Natural killer cell treated with Interleukin-12 subunit alpha and Interleukin-12 subunit beta and Interleukin-15 and Interleukin-18, amount 100 ng/mL, for 72 hours (primary cell): ENCODE measurements around the gene CEACAM19. TPM values are rescaled to one million over a fixed set of nuclear protein-coding genes. Genes with fewer than 3 reads are reported as not detected.

ENCODE experiments used
- ATAC-seq, 2 donors: fragments of 150-1000 bp; cut with Tn5 transposase in 1 of 2; sonication (Bioruptor Pico), chemical (Tn5 transposase) in 1 of 2; 2 replicates each; pipeline ENCODE4 v1.10.0; 2021
- DNase-seq: peaks from one replicate; pipeline ENCODE4 v3.0.0; 2022; ENCODE audit warnings: low spot score
- H3K27ac Mint-ChIP-seq, 2 donors: 1 replicate in 1 of 2; 2 replicates in 1 of 2; pipeline ENCODE4 v1.8.0; 2022; ENCODE audit warnings: mixed read lengths in 2 of 2, mild to moderate bottlenecking in 1 of 2, moderate library complexity in 1 of 2
- H3K27me3 Mint-ChIP-seq, 2 donors: 1 replicate in 1 of 2; 2 replicates in 1 of 2; pipeline ENCODE4 v1.8.0; 2022; ENCODE audit warnings: mixed read lengths in 2 of 2
- H3K36me3 Mint-ChIP-seq: one replicate; pipeline ENCODE4 v1.8.0; 2022; ENCODE audit warnings: mixed read lengths
- H3K4me1 Mint-ChIP-seq, 2 donors: 1 replicate in 1 of 2; 2 replicates in 1 of 2; pipeline ENCODE4 v1.8.0; 2022; ENCODE audit warnings: low read depth in 2 of 2, mixed read lengths in 2 of 2, mild to moderate bottlenecking in 1 of 2
- H3K4me3 Mint-ChIP-seq: one replicate; pipeline ENCODE4 v1.8.0; 2022; ENCODE audit warnings: mixed read lengths
- H3K9me3 Mint-ChIP-seq: 2 replicates; pipeline ENCODE4 v1.8.0; 2022; ENCODE audit warnings: mixed read lengths
- total RNA-seq, 2 donors: library from RNA; stranded (reverse); gene quantifications; one replicate each; pipeline ENCODE4 v1.2.3, GENCODE V29; 2022

CEACAM19 gene
- total RNA-seq, 2 donors from 2014 or later, result 1.6 to 1.9 TPM

DNA sequence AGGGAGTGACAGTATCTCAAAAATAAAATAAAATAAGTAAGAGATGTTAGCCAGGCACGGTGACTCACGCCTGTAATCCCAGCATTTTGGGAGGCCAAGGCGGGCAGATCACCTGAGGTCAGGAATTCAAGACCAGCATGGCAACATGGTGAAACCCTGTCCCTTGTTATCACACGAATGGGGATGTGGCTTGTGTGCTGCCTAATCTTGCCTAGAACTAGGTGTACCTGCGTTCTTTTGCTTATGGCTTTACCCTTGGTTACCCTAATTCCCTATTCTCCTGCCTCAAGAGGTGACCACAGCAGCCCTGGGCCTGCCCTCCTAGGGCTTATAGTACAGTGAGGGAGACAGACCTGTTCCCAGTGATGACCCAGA lies 33.9 kb upstream of the CEACAM19 start:
- Mint-ChIP-seq H3K9me3 (no peaks in the 10 kb centered on the region), H3K36me3 (no peaks in the 10 kb centered on the region), H3K27ac (no peak overlapping the region), H3K27me3 (peaks cover 7 to 14% of the 10 kb centered on the region in 2 donors), H3K4me1 (no peaks in the 10 kb centered on the region), H3K4me3 (no peak overlapping the region)
- DNase-seq, result no peak
- no peak for ATAC-seq

DNA sequence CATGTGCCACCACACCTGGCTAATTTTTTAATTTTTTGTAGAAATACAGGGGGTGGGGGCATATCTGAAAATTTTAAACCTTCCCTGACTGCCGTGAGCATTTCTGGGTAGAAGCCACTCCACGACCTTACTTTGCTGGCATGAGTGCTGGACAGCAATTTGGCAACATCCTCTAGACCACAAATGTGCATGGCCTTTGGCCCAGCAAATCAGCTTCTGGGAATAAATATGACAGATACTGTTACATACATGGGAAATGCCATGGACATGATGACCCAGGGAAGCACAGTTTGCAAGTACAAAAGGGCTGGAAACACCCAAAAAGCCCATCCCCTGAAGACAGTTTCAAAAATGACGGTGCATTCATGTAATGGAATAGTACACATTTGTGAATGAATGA lies 30.8 kb upstream of the CEACAM19 start:
- no peak overlapping the region for H3K27ac Mint-ChIP-seq
- H3K9me3 Mint-ChIP-seq, result no peaks in the 10 kb centered on the region
- peaks cover under 1 to 10% of the 10 kb centered on the region in 2 donors for H3K27me3 Mint-ChIP-seq
- H3K4me3 Mint-ChIP-seq, result no peak overlapping the region
- no peaks in the 10 kb centered on the region for H3K4me1 Mint-ChIP-seq
- no peaks in the 10 kb centered on the region for H3K36me3 Mint-ChIP-seq
- ATAC-seq (no peak), DNase-seq (no peak)

DNA sequence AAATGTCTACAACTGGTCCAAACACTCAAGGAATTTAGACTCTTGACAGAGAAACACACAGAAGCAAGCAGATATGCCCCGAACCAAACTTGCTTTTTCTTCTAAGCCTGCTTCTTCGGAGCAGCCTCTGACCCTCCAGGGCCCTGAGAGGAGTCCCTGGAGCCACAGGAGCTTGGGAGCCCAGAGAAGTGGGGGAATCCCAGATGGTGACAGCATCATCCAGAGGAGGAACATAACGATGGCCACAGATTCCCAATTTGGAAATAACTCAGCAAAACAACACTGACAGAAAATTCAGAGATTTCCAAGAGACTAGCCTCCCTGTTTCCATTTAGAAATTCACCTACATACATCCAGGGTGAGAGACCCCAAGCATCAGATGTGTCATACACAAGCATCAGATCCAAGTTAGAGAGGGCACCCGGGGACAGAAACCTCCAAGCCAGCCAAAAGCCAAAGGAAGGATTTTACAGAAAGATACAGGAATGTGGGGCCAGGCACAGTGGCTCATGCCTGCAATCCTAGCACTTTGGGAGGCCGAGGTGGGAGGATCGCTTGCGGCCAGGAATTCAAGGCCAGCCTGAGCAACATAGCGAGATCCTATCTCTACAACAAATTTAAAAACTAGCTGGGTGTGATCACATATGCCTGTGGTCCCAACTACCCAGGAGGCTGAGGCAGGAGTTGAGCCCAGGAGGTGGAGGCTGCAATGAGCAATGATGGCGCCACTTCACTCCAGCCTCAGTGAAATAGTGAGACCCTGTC lies 29.6 kb upstream of the CEACAM19 start:
- Mint-ChIP-seq H3K4me1 (peaks cover 0 to 4% of the 10 kb centered on the region in 2 donors), H3K27ac (no peak overlapping the region), H3K27me3 (peaks cover 0 to 5% of the 10 kb centered on the region in 2 donors), H3K4me3 (no peak overlapping the region), H3K9me3 (no peaks in the 10 kb centered on the region), H3K36me3 (no peaks in the 10 kb centered on the region)
- ATAC-seq, result no peak
- DNase-seq, result no peak

DNA sequence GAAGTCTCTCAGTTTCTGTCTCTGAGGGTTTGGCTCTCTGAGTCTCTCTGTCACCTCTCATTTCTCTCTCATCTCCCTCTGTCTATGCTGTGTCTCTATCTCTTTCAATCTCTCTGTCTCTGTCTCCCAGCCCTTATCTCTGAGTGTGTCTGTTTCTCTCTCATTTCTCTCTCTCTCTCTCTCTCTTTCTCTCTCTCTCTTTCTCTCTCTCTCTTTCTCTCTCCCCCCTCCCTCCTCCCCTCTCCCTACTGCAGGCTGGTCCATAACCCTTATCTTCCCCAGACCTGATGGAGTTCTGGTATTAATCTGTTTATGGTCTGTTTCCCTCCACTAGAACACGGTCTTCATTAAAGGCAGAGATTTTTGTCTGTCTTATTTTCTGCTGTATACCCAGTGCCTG lies 28.9 kb upstream of the CEACAM19 start:
- no peaks in the 10 kb centered on the region for H3K9me3 Mint-ChIP-seq
- no peak overlapping the region for H3K4me3 Mint-ChIP-seq

DNA sequence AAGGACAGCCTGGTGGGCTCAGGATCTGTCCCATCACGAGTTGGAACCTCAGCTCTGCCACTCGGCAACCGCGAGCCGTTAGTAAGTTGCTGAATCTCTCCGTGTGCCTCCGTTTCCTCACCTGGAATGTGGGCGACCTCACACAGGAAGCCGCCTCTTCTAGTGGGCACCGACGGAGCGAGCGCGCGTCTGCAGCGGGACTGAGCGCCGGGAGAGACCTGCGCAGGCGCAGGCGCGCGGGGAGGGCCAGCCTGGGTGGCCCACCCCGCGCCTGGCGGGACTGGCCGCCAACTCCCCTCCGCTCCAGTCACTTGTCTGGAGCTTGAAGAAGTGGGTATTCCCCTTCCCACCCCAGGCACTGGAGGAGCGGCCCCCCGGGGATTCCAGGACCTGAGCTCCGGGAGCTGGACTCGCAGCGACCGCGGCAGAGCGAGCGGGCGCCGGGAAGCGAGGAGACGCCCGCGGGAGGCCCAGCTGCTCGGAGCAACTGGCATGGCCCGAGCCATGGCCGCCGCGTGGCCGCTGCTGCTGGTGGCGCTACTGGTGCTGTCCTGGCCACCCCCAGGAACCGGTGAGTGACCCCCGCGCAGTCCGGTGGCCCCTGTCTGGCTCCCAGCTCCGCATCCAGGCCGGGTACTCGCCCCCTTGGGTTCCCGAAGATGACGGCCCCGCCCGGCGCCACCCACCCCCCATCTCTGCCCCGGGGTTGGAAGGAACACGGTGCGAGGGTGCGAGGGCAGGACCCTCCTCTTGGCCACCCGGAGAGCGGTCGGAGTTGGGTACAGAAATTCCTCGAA lies 27.5 kb upstream of the CEACAM19 start, which contains the start of gene PVR:
Gene PVR, plus strand, starts transcription at position 306 of the 797 bp plus-strand sequence. Its CDS starts 187 bp downstream, at position 493.
- peak within 1 kb of the TSS; percentile 69 for H3K4me3 Mint-ChIP-seq
- no peaks in the 10 kb centered on the region for H3K9me3 Mint-ChIP-seq
- H3K27me3 Mint-ChIP-seq, result peaks cover 0 to 5% of the 10 kb centered on the region in 2 donors
- peaks cover 0 to 4% of the 10 kb centered on the region in 2 donors for H3K4me1 Mint-ChIP-seq
- DNase-seq, result peak; percentile 78
- no peaks in the 10 kb centered on the region for H3K36me3 Mint-ChIP-seq
- ATAC-seq, result peak; percentile 87 to 92
- peak within 1 kb of the TSS in 1 of 2 donors; percentile 45 for H3K27ac Mint-ChIP-seq

More for the DNA sequence above, 28.9 kb upstream of the CEACAM19 start:
- H3K4me1 Mint-ChIP-seq, result peaks cover 0 to 4% of the 10 kb centered on the region in 2 donors
- no peaks in the 10 kb centered on the region for H3K36me3 Mint-ChIP-seq
- peaks cover 0 to 5% of the 10 kb centered on the region in 2 donors for H3K27me3 Mint-ChIP-seq
- DNase-seq (no peak), ATAC-seq (no peak)
- H3K27ac Mint-ChIP-seq, result no peak overlapping the region

DNA sequence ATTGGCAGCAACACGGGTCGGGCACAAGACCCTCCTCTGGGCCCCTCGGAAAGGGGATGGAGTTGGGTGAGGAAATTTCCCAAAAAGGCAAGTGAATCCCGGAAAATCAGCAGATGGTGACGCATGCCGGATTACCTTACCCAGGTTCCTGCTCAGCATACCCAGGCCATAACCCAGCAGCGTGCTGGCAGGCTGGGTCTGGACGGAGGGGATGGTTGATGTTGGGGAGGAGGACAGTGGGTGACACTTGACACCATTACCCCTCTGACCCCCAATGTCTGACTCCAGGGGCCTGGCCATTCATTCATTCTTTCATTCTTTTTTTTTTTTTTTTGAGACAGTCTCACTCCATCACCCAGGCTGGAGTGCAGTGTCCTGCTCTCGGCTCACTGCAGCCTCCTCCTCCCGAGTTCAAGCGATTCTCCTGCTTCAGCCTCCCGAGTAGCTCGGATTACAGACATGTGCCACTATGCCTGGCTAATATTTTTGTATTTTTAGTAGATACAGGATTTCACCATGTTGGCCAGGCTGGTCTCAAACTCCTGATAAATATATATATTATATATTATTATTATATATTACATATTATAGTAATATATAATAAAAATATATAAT lies 26.8 kb upstream of the CEACAM19 start:
- Mint-ChIP-seq H3K4me3 (peak overlapping the region; percentile 69), H3K27me3 (peaks cover 0 to 5% of the 10 kb centered on the region in 2 donors), H3K36me3 (no peaks in the 10 kb centered on the region), H3K9me3 (no peaks in the 10 kb centered on the region), H3K4me1 (peaks cover 0 to 4% of the 10 kb centered on the region in 2 donors), H3K27ac (no peak overlapping the region)
- DNase-seq (no peak), ATAC-seq (peak in 1 of 2 donors; percentile 37)

DNA sequence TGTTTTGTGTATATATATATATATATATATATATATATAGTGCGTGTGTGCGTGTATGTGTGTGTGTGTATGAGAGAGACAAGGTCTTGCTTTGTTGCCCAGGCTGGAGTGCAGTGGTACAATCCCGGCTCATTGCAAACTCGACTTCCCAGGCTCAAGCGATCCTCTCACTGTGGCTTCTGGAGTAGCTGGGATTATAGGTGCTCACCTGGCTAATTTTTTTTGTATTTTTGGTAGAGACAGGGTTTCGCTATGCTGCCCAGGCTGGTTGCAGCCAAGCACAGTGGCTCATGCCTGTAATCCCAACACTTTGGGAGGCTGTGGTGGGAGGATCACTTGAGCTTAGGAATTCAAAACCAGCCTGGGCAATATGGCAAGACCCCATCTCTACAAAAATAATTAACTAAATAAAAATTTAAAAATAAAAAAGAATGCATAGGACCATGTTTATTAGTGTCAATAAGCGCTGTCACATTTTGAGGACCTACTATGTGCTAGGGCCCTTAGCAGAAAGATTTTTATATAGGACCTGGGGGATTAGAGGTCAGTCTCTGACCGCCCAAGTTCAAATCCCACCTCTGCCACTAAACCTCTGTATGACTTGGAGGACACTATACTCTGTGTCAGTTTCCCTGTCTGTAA lies 25.8 kb upstream of the CEACAM19 start:
- Mint-ChIP-seq H3K4me3 (no peak overlapping the region), H3K27ac (no peak overlapping the region), H3K27me3 (peaks cover 0 to 5% of the 10 kb centered on the region in 2 donors), H3K4me1 (peaks cover 0 to 4% of the 10 kb centered on the region in 2 donors), H3K36me3 (no peaks in the 10 kb centered on the region), H3K9me3 (no peaks in the 10 kb centered on the region)
- DNase-seq, result no peak
- ATAC-seq, result no peak

DNA sequence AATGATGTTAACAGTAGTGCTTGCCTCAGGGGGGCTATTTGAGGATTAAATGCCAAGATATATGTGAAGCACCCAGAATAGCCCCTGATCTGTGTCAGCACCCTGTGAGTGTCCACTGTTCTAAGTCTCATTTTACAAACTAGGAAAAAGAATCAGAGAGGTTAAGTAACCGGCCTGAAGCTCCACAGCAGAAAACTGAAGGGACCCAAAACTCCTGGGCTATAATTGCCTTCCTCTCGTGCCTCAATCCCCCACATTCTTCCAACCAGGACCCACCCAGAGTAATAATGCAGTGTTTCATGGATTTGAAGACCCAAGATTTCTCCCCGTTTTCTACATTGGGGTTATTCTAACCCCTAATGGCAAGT lies 25.2 kb upstream of the CEACAM19 start:
- no peaks in the 10 kb centered on the region for H3K36me3 Mint-ChIP-seq
- no peaks in the 10 kb centered on the region for H3K9me3 Mint-ChIP-seq
- DNase-seq (no peak), ATAC-seq (no peak)
- no peak overlapping the region for H3K27ac Mint-ChIP-seq
- peaks cover 0 to 4% of the 10 kb centered on the region in 2 donors for H3K4me1 Mint-ChIP-seq
- peaks cover 0 to 3% of the 10 kb centered on the region in 2 donors for H3K27me3 Mint-ChIP-seq
- H3K4me3 Mint-ChIP-seq, result no peak overlapping the region

DNA sequence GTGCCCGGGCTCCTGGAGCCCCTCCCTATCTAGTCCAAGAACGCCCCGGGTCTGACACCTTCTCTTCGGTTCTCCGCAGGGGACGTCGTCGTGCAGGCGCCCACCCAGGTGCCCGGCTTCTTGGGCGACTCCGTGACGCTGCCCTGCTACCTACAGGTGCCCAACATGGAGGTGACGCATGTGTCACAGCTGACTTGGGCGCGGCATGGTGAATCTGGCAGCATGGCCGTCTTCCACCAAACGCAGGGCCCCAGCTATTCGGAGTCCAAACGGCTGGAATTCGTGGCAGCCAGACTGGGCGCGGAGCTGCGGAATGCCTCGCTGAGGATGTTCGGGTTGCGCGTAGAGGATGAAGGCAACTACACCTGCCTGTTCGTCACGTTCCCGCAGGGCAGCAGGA lies 24.1 kb upstream of the CEACAM19 start:
- Mint-ChIP-seq H3K27ac (no peak overlapping the region), H3K27me3 (peaks cover 0 to 3% of the 10 kb centered on the region in 2 donors), H3K4me1 (peaks cover 0 to 4% of the 10 kb centered on the region in 2 donors), H3K36me3 (no peaks in the 10 kb centered on the region), H3K9me3 (no peaks in the 10 kb centered on the region), H3K4me3 (no peak overlapping the region)
- ATAC-seq (no peak), DNase-seq (no peak)

DNA sequence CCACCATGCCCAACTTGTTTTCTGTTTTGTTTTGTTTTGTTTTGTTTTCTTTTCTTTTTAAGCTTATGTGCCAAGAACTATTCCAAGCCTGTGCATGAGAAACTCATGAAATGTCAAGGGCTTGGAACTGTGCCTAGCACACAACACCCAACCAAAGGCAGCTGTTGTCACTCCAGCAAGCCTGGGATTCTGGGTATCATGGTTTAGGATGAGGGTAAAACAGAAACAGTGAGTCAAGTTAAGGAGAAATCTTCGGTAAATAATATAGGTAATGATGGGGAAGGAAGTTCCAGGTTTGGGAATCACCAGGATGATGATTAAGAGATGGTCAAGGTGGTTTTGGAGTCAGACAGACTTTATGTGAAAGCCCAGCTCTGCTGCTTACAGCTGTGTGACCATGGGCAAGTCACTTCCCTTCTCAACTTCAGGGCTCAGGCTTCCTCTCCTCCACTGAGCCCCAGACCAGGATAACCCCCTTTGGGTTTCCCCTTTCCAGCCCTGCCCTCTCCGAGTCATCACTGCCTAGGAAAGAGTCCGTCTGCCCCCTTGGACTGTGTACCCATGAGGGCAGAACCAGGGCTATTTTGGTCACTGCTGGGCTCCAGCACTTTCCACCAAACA lies 22.5 kb upstream of the CEACAM19 start:
- no peak for ATAC-seq

DNA sequence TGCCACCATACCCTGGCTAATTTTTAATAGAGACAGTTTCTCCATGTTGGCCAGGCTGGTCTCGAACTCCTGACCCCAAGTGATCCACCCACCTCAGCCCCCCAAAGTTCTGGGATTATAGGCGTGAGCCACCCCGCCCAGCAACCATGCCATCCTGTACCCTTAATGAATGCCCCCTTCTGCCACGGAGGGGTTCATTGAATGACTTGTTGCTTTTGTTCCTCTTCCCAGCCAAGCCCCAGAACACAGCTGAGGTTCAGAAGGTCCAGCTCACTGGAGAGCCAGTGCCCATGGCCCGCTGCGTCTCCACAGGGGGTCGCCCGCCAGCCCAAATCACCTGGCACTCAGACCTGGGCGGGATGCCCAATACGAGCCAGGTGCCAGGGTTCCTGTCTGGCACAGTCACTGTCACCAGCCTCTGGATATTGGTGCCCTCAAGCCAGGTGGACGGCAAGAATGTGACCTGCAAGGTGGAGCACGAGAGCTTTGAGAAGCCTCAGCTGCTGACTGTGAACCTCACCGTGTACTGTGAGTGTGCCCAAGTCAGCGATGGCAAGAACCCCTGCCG lies 21.6 kb upstream of the CEACAM19 start:
- Mint-ChIP-seq H3K9me3 (no peaks in the 10 kb centered on the region), H3K4me1 (peaks cover 4% of the 10 kb centered on the region in 2 donors), H3K27ac (peak overlapping the region in 1 of 2 donors; percentile 8), H3K4me3 (no peak overlapping the region), H3K27me3 (no peaks in the 10 kb centered on the region), H3K36me3 (no peaks in the 10 kb centered on the region)
- DNase-seq (no peak), ATAC-seq (no peak)

More for the DNA sequence above, 22.5 kb upstream of the CEACAM19 start:
- Mint-ChIP-seq H3K4me1 (peaks cover 0 to 4% of the 10 kb centered on the region in 2 donors), H3K27ac (no peak overlapping the region), H3K36me3 (no peaks in the 10 kb centered on the region), H3K9me3 (no peaks in the 10 kb centered on the region), H3K4me3 (no peak overlapping the region), H3K27me3 (no peaks in the 10 kb centered on the region)
- DNase-seq, result no peak

DNA sequence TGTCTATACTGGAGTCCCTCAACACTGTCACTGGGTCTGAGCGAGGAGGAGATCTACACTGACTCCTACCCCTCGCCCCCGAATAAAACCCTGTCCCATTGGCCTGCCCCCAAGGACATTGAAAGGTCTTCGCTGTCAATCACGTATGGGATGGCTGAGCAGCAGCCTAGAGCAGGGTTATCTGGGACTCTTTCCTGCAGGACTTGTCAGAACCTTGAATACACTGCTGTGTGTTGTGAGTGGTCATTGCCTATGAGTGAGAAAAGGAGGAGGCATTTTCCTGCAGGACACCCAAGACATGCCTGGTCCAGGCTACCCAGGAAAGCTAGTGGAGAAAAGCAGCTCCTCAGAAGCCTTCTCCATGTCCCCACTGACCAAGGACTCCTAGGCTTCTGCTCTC lies 17.9 kb upstream of the CEACAM19 start:
- Mint-ChIP-seq H3K4me3 (no peak overlapping the region), H3K27ac (no peak overlapping the region), H3K27me3 (no peaks in the 10 kb centered on the region), H3K4me1 (peaks cover 6 to 11% of the 10 kb centered on the region in 2 donors), H3K36me3 (no peaks in the 10 kb centered on the region), H3K9me3 (no peaks in the 10 kb centered on the region)
- DNase-seq, result no peak
- ATAC-seq, result no peak
